ENCODE results near the gene RALGAPA2. TPM values are rescaled to one million over a fixed set of nuclear protein-coding genes. Genes with fewer than 3 reads are reported as not detected.

Gene RALGAPA2
- total and polyA plus RNA-seq, 2 of the 13 experiments (the other 11 are each of a cell fraction or from before 2014, with no cell fraction given), result 13.8 to 17.7 TPM

DNA sequence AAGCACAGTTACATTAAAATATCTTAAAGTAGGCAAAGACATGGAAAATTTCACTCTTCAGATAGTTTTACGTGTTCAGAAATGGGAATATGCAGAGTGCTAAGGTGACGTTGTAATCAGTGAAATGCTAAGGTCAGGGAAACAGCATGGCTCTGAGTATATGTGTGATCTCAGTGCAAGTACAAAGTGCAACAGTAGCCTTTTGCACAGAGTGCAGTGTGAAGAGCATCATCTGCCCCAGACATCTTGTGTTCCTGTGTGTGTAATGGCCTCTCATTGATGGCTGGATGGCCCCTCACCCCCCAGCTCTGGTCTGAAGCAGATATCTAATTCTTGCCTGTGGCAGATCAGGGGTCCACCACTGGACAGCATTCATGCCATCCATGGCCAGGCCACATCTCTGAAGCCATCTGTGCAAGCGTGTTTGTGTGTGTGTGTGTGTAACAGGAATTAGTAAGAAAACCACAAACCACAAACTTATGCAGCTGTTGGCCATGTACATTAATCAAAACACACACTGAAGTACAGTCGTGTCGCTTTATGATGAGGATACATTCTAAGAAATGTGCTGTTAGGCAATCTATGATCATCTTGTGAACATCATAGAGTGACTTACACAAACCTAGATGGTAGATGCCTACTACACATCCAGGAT is 165.1 kb downstream of the RALGAPA2 start (continued):
- TF ChIP-seq, protein P1, sequence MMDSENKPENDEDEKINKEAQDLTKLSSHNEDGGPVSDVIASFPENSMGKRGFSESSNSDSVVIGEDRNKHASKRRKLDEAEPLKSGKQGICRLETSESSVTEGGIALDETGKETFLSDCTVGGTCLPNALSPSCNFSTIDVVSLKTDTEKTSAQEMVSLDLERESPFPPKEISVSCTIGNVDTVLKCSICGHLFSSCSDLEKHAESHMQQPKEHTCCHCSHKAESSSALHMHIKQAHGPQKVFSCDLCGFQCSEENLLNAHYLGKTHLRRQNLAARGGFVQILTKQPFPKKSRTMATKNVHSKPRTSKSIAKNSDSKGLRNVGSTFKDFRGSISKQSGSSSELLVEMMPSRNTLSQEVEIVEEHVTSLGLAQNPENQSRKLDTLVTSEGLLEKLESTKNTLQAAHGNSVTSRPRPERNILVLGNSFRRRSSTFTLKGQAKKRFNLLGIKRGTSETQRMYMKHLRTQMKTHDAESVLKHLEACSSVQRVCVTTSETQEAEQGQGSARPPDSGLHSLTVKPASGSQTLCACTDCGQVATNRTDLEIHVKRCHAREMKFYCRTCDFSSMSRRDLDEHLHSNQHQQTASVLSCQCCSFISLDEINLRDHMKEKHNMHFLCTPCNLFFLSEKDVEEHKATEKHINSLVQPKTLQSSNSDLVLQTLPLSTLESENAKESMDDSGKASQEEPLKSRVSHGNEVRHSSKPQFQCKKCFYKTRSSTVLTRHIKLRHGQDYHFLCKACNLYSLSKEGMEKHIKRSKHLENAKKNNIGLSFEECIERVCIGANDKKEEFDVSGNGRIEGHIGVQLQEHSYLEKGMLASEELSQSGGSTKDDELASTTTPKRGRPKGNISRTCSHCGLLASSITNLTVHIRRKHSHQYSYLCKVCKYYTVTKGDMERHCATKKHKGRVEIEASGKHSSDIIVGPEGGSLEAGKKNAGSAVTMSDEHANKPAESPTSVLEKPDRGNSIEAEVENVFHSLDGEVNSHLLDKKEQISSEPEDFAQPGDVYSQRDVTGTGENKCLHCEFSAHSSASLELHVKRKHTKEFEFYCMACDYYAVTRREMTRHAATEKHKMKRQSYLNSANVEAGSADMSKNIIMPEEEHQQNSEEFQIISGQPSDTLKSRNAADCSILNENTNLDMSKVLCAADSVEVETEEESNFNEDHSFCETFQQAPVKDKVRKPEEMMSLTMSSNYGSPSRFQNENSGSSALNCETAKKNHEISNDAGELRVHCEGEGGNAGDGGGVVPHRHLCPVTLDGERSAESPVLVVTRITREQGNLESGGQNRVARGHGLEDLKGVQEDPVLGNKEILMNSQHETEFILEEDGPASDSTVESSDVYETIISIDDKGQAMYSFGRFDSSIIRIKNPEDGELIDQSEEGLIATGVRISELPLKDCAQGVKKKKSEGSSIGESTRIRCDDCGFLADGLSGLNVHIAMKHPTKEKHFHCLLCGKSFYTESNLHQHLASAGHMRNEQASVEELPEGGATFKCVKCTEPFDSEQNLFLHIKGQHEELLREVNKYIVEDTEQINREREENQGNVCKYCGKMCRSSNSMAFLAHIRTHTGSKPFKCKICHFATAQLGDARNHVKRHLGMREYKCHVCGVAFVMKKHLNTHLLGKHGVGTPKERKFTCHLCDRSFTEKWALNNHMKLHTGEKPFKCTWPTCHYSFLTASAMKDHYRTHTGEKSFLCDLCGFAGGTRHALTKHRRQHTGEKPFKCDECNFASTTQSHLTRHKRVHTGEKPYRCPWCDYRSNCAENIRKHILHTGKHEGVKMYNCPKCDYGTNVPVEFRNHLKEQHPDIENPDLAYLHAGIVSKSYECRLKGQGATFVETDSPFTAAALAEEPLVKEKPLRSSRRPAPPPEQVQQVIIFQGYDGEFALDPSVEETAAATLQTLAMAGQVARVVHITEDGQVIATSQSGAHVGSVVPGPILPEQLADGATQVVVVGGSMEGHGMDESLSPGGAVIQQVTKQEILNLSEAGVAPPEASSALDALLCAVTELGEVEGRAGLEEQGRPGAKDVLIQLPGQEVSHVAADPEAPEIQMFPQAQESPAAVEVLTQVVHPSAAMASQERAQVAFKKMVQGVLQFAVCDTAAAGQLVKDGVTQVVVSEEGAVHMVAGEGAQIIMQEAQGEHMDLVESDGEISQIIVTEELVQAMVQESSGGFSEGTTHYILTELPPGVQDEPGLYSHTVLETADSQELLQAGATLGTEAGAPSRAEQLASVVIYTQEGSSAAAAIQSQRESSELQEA (CRISPR knock-in tag; IDR thresholded peaks at IDR 0.05; ENCODE audit: not compliant biosample characterization), result peak; percentile 34
- no peak for TF ChIP-seq CEBPB (IDR thresholded peaks at IDR 0.05; ENCODE audit: borderline replicate concordance, low read depth, low read length)
- TF ChIP-seq SMAD1 (CRISPR knock-in tag; IDR thresholded peaks at IDR 0.05; ENCODE audit: borderline replicate concordance, low read depth), result 0 out of 2 replicates have a peak, but pooled peaks have one; percentile 37
- TF ChIP-seq KLF13 (CRISPR knock-in tag; IDR thresholded peaks at IDR 0.05), result no peak
- TF ChIP-seq ZMYM3 (CRISPR knock-in tag; IDR thresholded peaks at IDR 0.05), result peak; percentile 85
- TF ChIP-seq KLF12 (CRISPR knock-in tag; IDR thresholded peaks at IDR 0.05; ENCODE audit: borderline replicate concordance), result no peak
- peak; percentile 36; the same call in 1 of the 2 replicates for TF ChIP-seq MIER2 (CRISPR knock-in tag; IDR thresholded peaks at IDR 0.05)
- 0 out of 2 replicates have a peak, but pooled peaks have one; percentile 10 for TF ChIP-seq ZNF724P (CRISPR knock-in tag; IDR thresholded peaks at IDR 0.05; ENCODE audit: borderline replicate concordance)
- peak; percentile 48 for TF ChIP-seq YY1 (IDR thresholded peaks at IDR 0.05; ENCODE audit: insufficient read depth, insufficient replicate concordance, low read depth, low read length)
- TF ChIP-seq ATF1 (CRISPR knock-in tag; IDR thresholded peaks at IDR 0.05), result peak; percentile 56
- TF ChIP-seq, protein P2, sequence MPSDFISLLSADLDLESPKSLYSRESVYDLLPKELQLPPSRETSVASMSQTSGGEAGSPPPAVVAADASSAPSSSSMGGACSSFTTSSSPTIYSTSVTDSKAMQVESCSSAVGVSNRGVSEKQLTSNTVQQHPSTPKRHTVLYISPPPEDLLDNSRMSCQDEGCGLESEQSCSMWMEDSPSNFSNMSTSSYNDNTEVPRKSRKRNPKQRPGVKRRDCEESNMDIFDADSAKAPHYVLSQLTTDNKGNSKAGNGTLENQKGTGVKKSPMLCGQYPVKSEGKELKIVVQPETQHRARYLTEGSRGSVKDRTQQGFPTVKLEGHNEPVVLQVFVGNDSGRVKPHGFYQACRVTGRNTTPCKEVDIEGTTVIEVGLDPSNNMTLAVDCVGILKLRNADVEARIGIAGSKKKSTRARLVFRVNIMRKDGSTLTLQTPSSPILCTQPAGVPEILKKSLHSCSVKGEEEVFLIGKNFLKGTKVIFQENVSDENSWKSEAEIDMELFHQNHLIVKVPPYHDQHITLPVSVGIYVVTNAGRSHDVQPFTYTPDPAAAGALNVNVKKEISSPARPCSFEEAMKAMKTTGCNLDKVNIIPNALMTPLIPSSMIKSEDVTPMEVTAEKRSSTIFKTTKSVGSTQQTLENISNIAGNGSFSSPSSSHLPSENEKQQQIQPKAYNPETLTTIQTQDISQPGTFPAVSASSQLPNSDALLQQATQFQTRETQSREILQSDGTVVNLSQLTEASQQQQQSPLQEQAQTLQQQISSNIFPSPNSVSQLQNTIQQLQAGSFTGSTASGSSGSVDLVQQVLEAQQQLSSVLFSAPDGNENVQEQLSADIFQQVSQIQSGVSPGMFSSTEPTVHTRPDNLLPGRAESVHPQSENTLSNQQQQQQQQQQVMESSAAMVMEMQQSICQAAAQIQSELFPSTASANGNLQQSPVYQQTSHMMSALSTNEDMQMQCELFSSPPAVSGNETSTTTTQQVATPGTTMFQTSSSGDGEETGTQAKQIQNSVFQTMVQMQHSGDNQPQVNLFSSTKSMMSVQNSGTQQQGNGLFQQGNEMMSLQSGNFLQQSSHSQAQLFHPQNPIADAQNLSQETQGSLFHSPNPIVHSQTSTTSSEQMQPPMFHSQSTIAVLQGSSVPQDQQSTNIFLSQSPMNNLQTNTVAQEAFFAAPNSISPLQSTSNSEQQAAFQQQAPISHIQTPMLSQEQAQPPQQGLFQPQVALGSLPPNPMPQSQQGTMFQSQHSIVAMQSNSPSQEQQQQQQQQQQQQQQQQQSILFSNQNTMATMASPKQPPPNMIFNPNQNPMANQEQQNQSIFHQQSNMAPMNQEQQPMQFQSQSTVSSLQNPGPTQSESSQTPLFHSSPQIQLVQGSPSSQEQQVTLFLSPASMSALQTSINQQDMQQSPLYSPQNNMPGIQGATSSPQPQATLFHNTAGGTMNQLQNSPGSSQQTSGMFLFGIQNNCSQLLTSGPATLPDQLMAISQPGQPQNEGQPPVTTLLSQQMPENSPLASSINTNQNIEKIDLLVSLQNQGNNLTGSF (CRISPR knock-in tag; IDR thresholded peaks at IDR 0.05), result no peak
- TF ChIP-seq, protein P3, sequence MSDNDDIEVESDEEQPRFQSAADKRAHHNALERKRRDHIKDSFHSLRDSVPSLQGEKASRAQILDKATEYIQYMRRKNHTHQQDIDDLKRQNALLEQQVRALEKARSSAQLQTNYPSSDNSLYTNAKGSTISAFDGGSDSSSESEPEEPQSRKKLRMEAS (IDR thresholded peaks at IDR 0.05), result peak; percentile 70
- TF ChIP-seq ZNF589 (CRISPR knock-in tag; conservative IDR thresholded peaks at IDR 0.05), result no peak; the same call in 1 of the 2 replicates
- peak; percentile 79 for TF ChIP-seq GATAD2A (CRISPR knock-in tag; IDR thresholded peaks at IDR 0.05)
- 0 out of 2 replicates have a peak, but pooled peaks have one; percentile 40 for TF ChIP-seq ZNF430 (CRISPR knock-in tag; IDR thresholded peaks at IDR 0.05)

Data from HepG2 (cell line).